PC-9 (cell line): ENCODE measurements around the gene MACROD2. TPM values are rescaled to one million over a fixed set of nuclear protein-coding genes. Genes with fewer than 3 reads are reported as not detected.

ENCODE experiments used
- BruUV-seq: library from RNA; stranded (reverse); fragments of 400-500 nt; replicated peaks from 2 replicates; lab custom pipeline; 2021; lab: Mats Ljungman, UMichigan
- CTCF ChIA-PET: fragments of 300-600 bp; sonication (Branson Sonifier 250); formaldehyde crosslinking; loops from one replicate; lab custom pipeline; 2022; ENCODE audit warnings: antibody characterized with exemption; lab: Charles Lee
- POLR2A ChIA-PET: fragments of 300-600 bp; sonication (Branson Sonifier 250); formaldehyde crosslinking; loops from one replicate; lab custom pipeline; 2022; ENCODE audit warnings: antibody characterized with exemption; ENCODE audit not compliant: unreplicated experiment; lab: Charles Lee
- DNase-seq, 2 experiments: peaks; one replicate each; pipeline versions ENCODE4 v3.0.0 to v3.0.0-alpha.2; 2015 to 2022; ENCODE audit warnings: mixed read lengths in 1 of 2
- H2AFZ ChIP-seq: fragments of 200-600 bp; sonication (generic); 2 replicates; pipeline ENCODE4 v1.8.1; 2017; ENCODE audit warnings: antibody characterized with exemption
- H3F3A ChIP-seq: fragments of 200-600 bp; sonication (generic); 2 replicates; pipeline ENCODE4 v1.8.1; 2017; ENCODE audit warnings: antibody characterized with exemption, mild to moderate bottlenecking, low read depth; ENCODE audit not compliant: insufficient read depth
- H3K27ac ChIP-seq: fragments of 200-600 bp; sonication (generic); 2 replicates; pipeline ENCODE4 v1.6.1; 2016; ENCODE audit warnings: mixed run types
- H3K27me3 ChIP-seq: fragments of 200-600 bp; sonication (generic); 2 replicates; pipeline ENCODE4 v1.6.1; 2016; ENCODE audit warnings: low read depth, mixed run types; ENCODE audit not compliant: insufficient read depth
- H3K36me3 ChIP-seq: fragments of 200-600 bp; sonication (generic); 2 replicates; pipeline ENCODE4 v1.6.1; 2016; ENCODE audit warnings: low read depth, mixed run types
- H3K4me1 ChIP-seq: fragments of 200-600 bp; sonication (generic); replicated peaks from 2 replicates; pipeline ENCODE4 v1.6.1; 2016; ENCODE audit warnings: mixed run types; ENCODE audit not compliant: insufficient read depth
- H3K4me2 ChIP-seq: fragments of 200-600 bp; sonication (generic); 2 replicates; pipeline ENCODE4 v1.6.1; 2017; ENCODE audit warnings: mixed run types
- H3K4me3 ChIP-seq: fragments of 200-600 bp; sonication (generic); 2 replicates; pipeline ENCODE4 v1.6.1; 2016; ENCODE audit warnings: mixed run types
- H3K79me2 ChIP-seq: fragments of 200-600 bp; sonication (generic); 2 replicates; pipeline ENCODE4 v1.6.1; 2017; ENCODE audit warnings: low read depth, mixed run types
- H3K9me2 ChIP-seq: fragments of 200-600 bp; sonication (generic); 2 replicates; pipeline ENCODE4 v1.8.1; 2017; ENCODE audit warnings: mild to moderate bottlenecking; ENCODE audit not compliant: insufficient read depth
- H3K9me3 ChIP-seq: fragments of 200-600 bp; sonication (generic); 2 replicates; pipeline ENCODE4 v1.8.1; 2016; ENCODE audit warnings: low read depth; ENCODE audit not compliant: insufficient read depth
- H4K20me1 ChIP-seq: fragments of 200-600 bp; sonication (generic); 2 replicates; pipeline ENCODE4 v1.8.1; 2017; ENCODE audit not compliant: insufficient read depth
- CTCF ChIP-seq: fragments of 200-600 bp; sonication (generic); conservative IDR thresholded peaks from 2 replicates; pipeline ENCODE4 v1.6.1; 2017; ENCODE audit warnings: mixed run types, antibody characterized with exemption, mild to moderate bottlenecking, moderate library complexity
- EZH2 ChIP-seq: fragments of 200-600 bp; sonication (generic); IDR thresholded peaks from 2 replicates; pipeline ENCODE4 v1.8.0; 2017; ENCODE audit warnings: antibody characterized with exemption, low read depth
- intact Hi-C: fragments of 100-400 bp; cut with micrococcal nuclease; formaldehyde crosslinking; loops from one replicate; pipeline ENCODE4 v1.10.0; 2022; ENCODE audit not compliant: unreplicated experiment
- total RNA-seq: library from RNA; stranded (reverse); gene quantifications from 2 replicates; pipeline ENCODE4 v1.2.3, GENCODE V29; 2021

Gene MACROD2
- total RNA-seq, 1 experiment from 2014 or later = 11.4 TPM

DNA sequence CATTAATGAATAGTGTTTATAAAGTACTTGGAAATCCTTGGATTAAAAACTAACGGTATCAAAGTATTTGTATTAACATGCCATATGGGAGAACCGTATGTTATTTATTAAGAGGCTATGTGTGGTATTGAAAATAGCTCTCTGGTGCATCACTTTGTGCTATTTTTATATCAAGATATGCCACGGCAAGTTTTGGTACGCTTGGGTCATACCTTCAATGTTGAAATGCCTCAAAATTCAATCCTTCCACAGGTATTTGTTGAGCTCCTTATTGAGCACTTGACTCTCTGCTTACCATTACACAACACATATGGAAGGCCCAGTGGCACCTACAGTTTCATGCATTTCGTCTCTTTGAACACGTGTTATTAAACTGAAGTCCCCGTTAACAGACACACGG lies 1930.1 kb downstream of the MACROD2 start:
- BruUV-seq = no TSS peak
- Histone ChIP-seq H3K79me2 (no peaks in the 10 kb centered on the region), H3K27me3 (no peaks in the 10 kb centered on the region), H3K4me1 (peaks cover 22% of the 10 kb centered on the region), H3K4me3 (no peak overlapping the region), H4K20me1 (no peaks in the 10 kb centered on the region), H3K9me3 (0 out of 2 replicates have a peak, but pooled peaks cover 3% of the 10 kb centered on the region), H3K36me3 (no peaks in the 10 kb centered on the region), H2AFZ (no peak overlapping the region), H3K27ac (no peak overlapping the region), H3K4me2 (no peak overlapping the region), H3K9me2 (no peaks in the 10 kb centered on the region), H3F3A (peaks cover 12% of the 10 kb centered on the region; the same call in 1 of the 2 replicates)
- POLR2A ChIA-PET = no interaction called here
- peak in 1 of 2 experiments; percentile 29 for DNase-seq
- TF ChIP-seq EZH2 (no peak), CTCF (no peak)
- CTCF ChIA-PET = no interaction called here
- intact Hi-C loops = no loop called here

DNA sequence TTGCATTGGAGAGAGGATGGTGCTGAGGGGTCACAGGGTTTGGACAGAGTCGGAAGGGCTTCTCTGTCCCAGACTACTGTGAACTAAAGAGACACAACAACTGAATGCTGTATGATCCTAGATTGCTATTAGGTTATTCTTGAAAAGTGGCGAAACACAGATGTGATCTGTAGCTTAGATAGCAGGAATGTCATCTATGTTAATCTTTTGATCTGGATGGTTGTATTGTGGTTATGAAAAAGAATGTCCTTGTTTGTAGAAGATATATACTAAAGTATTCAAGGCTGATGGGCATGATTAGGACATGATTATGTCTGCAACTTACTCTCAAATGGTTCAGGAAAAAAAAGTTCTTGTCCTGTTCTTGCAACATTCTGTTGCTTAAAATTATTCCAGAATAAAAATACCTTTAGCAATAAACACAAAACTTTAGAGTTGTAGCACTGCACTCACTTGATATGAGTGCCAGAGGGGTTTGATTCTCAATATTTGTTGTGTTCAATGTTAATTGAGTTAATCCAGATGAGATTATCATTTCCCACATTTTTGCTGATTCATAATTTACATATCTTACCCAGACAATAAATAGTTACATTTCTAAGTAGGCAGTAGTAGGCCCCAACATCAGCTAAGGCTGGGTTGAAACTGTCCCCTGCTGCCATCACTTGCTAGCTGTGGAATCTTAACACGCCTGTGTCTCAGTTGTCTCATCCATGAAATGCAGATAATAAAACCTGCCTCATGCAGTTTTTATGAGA lies 1932.8 kb downstream of the MACROD2 start:
- CTCF ChIA-PET = interaction anchor here (0.7 kb wide), 1 partner anchor 8 kb away, joined by 3 read pairs; no protein-coding TSS in a partner anchor
- intact Hi-C loops = no loop called here
- no TSS peak for BruUV-seq
- Histone ChIP-seq H3K27me3 (no peaks in the 10 kb centered on the region), H3K27ac (no peak overlapping the region), H4K20me1 (no peaks in the 10 kb centered on the region), H3K9me2 (no peaks in the 10 kb centered on the region), H3F3A (peaks cover 22% of the 10 kb centered on the region; the same call in 1 of the 2 replicates), H3K4me2 (no peak overlapping the region), H3K4me1 (peaks cover 27% of the 10 kb centered on the region), H2AFZ (no peak overlapping the region), H3K36me3 (no peaks in the 10 kb centered on the region), H3K4me3 (no peak overlapping the region), H3K79me2 (no peaks in the 10 kb centered on the region), H3K9me3 (0 out of 2 replicates have a peak, but pooled peaks cover 3% of the 10 kb centered on the region)
- DNase-seq = peak in 1 of 2 experiments; percentile 81
- TF ChIP-seq CTCF (no peak), EZH2 (no peak)
- POLR2A ChIA-PET = no interaction called here

DNA sequence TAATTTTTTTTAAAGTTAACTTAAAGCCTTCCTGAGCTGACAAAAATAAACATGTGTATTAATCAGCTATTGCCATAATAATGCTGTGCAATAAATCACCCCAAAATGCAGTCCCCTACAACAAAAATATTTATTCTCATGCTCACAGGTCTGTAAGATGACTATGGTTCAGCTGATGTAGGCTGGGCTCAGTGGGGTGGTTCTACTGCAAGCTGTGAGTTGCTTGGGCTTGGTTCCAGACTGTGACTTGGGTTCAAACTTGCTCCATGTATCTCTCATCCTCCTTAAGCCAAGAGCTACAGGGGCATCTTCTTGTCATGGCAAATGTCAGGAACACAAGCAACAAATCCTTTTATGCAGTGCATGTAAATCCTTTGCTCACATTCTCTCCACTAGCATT lies 1933.6 kb downstream of the MACROD2 start:
- Histone ChIP-seq H3K4me1 (peaks cover 27% of the 10 kb centered on the region), H3K4me2 (no peak overlapping the region), H3K9me2 (no peaks in the 10 kb centered on the region), H3K4me3 (no peak overlapping the region), H4K20me1 (no peaks in the 10 kb centered on the region), H3F3A (peaks cover 22% of the 10 kb centered on the region; the same call in 1 of the 2 replicates), H2AFZ (no peak overlapping the region), H3K9me3 (0 out of 2 replicates have a peak, but pooled peaks cover 3% of the 10 kb centered on the region), H3K36me3 (no peaks in the 10 kb centered on the region), H3K27me3 (no peaks in the 10 kb centered on the region), H3K79me2 (no peaks in the 10 kb centered on the region), H3K27ac (no peak overlapping the region)
- intact Hi-C loops = no loop called here
- BruUV-seq = no TSS peak
- ChIA-PET POLR2A (no interaction called here), CTCF (interaction anchor here (0.7 kb wide), 1 partner anchor 9 kb away, joined by 3 read pairs; no protein-coding TSS in a partner anchor)
- no peak for TF ChIP-seq EZH2
- TF ChIP-seq CTCF = no peak
- DNase-seq = no peak
